ENCODE measurements around the gene EFHC2.

DNA sequence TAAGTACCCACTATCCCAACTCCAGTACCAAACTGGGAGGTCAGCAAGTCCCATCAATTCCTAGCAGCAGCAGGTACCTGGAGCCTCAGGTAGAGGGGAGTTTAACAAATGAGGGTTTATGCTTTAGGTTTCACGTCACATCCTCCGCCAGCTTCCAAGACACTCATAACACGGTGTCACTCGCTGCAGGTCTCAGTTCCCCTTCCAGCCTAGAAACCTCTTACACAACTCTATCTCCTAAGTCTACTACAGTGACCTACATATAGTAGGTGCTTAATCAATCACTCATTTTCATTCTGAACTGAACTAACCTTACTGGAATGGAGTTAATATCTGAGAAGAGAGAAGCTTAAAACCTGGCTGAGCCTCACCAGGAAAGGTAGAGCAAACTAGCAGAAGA is 96.0 kb downstream of the EFHC2 start:
- no peak for TF ChIP-seq POLR2A (IDR thresholded peaks at IDR 0.05)
- TF ChIP-seq, protein P1, sequence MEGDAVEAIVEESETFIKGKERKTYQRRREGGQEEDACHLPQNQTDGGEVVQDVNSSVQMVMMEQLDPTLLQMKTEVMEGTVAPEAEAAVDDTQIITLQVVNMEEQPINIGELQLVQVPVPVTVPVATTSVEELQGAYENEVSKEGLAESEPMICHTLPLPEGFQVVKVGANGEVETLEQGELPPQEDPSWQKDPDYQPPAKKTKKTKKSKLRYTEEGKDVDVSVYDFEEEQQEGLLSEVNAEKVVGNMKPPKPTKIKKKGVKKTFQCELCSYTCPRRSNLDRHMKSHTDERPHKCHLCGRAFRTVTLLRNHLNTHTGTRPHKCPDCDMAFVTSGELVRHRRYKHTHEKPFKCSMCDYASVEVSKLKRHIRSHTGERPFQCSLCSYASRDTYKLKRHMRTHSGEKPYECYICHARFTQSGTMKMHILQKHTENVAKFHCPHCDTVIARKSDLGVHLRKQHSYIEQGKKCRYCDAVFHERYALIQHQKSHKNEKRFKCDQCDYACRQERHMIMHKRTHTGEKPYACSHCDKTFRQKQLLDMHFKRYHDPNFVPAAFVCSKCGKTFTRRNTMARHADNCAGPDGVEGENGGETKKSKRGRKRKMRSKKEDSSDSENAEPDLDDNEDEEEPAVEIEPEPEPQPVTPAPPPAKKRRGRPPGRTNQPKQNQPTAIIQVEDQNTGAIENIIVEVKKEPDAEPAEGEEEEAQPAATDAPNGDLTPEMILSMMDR (IDR thresholded peaks at IDR 0.05 in 8 of 11, conservative IDR thresholded peaks at IDR 0.05 in 3 of 11): no peak
- no peak for TF ChIP-seq POLR2AphosphoS5 (IDR thresholded peaks at IDR 0.05)
